Esophagus muscularis mucosa (tissue), 4 donors: ENCODE measurements around the gene PRDM15. TPM values are rescaled to one million over a fixed set of nuclear protein-coding genes. Genes with fewer than 3 reads are reported as not detected.

Experiments used
- DNase-seq: peaks from one replicate; pipeline ENCODE4 v3.0.0-alpha.2; 2017; ENCODE audit errors: extremely low spot score
- H3K27ac ChIP-seq, 4 donors: fragments of 200-600 bp; sonication (generic); replicated peaks in 1 of 4; 1 replicate in 3 of 4; 2 replicates in 1 of 4; pipeline ENCODE4 v1.5.1; 2016 to 2019; ENCODE audit warnings: mild to moderate bottlenecking in 1 of 4
- H3K27me3 ChIP-seq, 4 donors: fragments of 200-600 bp; sonication (generic); one replicate each; pipeline versions ENCODE4 v1.5.1 to v1.6.0; 2016 to 2019
- H3K36me3 ChIP-seq, 4 donors: fragments of 200-600 bp; sonication (generic); one replicate each; pipeline ENCODE4 v1.5.1; 2016 to 2019
- H3K4me1 ChIP-seq, 4 donors: fragments of 200-600 bp; sonication (generic); one replicate each; pipeline ENCODE4 v1.5.1; 2016 to 2019
- H3K4me3 ChIP-seq, 4 donors: fragments of 200-600 bp; sonication (generic); 1 replicate in 2 of 4; 2 replicates in 2 of 4; pipeline ENCODE4 v1.5.1; 2016 to 2019; ENCODE audit warnings: mild to moderate bottlenecking in 4 of 4, moderate library complexity in 1 of 4
- H3K9me3 ChIP-seq, 4 donors: fragments of 200-600 bp; sonication (generic); 1 replicate in 3 of 4; 2 replicates in 1 of 4; pipeline ENCODE4 v1.5.1; 2016 to 2019
- CTCF ChIP-seq, 3 experiments: fragments of 200-600 bp in 2 of 3; fragments of 450-650 bp in 1 of 3; sonication (generic) in 2 of 3; IDR thresholded peaks; one replicate each; pipeline ENCODE4 v1.5.1; 2017 to 2019; ENCODE audit warnings: antibody characterized with exemption in 3 of 3, mild to moderate bottlenecking in 2 of 3, moderate library complexity in 1 of 3
- EP300 ChIP-seq: sonication (generic); formaldehyde crosslinking; IDR thresholded peaks from one replicate; pipeline ENCODE4 v1.6.1; 2017; ENCODE audit warnings: antibody characterized with exemption
- POLR2A ChIP-seq: fragments of 450-650 bp; IDR thresholded peaks from one replicate; pipeline ENCODE4 v1.6.1; 2017; ENCODE audit warnings: antibody characterized with exemption, moderate library complexity, mild to moderate bottlenecking, low read depth
- POLR2AphosphoS5 ChIP-seq, 2 donors: sonication (generic); formaldehyde crosslinking; IDR thresholded peaks; one replicate each; pipeline ENCODE4 v1.6.1; 2017; ENCODE audit warnings: antibody characterized with exemption in 2 of 2
- WGBS: methylation state at CpG from one replicate; pipeline ENCODE4 v1.1.5; 2018; 5-methylcytosine and 5-hydroxymethylcytosine counted together
- intact Hi-C: fragments of 100-400 bp; cut with DNase I; formaldehyde crosslinking; loops from one replicate; pipeline ENCODE4 v1.15.1; 2023
- total RNA-seq, 4 donors: library from RNA; depleted of rRNA; stranded (reverse); fragments of >200 nt; gene quantifications; one replicate each; pipeline versions ENCODE4 v1.1.0 to v1.2.1, GENCODE V29; 2016

The PRDM15 gene
- total RNA-seq, 4 donors from 2014 or later: 5.0 to 6.3 (median 5.4) TPM

GRCh38 chr21:41769521-41769920 lies 109.6 kb downstream of the PRDM15 start:
- 76% methylated on average over 6 of the region's 7 CpGs for WGBS
- peaks cover 25 to 32% (median 30%) of the 10 kb centered on the region in 4 donors for H3K4me1 ChIP-seq
- peaks cover 14 to 98% (median 59%) of the 10 kb centered on the region in 4 donors for H3K27me3 ChIP-seq
- H3K4me3 ChIP-seq: no peak overlapping the region
- no peaks in the 10 kb centered on the region for H3K9me3 ChIP-seq
- no peak for TF ChIP-seq POLR2A
- TF ChIP-seq CTCF (IDR thresholded peaks at IDR 0.05): no peak
- TF ChIP-seq EP300: no peak
- no peak for TF ChIP-seq POLR2AphosphoS5 (IDR thresholded peaks at IDR 0.05)
- no peak for DNase-seq
- no peaks in the 10 kb centered on the region for H3K36me3 ChIP-seq
- H3K27ac ChIP-seq: no peak overlapping the region
- intact Hi-C loops: no loop called here

- Histone ChIP-seq H3K36me3 (no peaks in the 10 kb centered on the region), H3K27me3 (peaks cover 14 to 99% (median 60%) of the 10 kb centered on the region in 4 donors), H3K4me3 (peak overlapping the region; percentile 10 to 43 (median 34)), H3K27ac (no peak overlapping the region), H3K4me1 (peaks cover 25 to 32% (median 30%) of the 10 kb centered on the region in 4 donors), H3K9me3 (no peaks in the 10 kb centered on the region)
- WGBS: 32% methylated on average over 7 of the region's 10 CpGs
- intact Hi-C loops: no loop called here
- TF ChIP-seq POLR2A (no peak), EP300 (no peak), CTCF (IDR thresholded peaks at IDR 0.05) (no peak), POLR2AphosphoS5 (IDR thresholded peaks at IDR 0.05) (no peak)
- no peak for DNase-seq
Measured at GRCh38 chr21:41769111-41769510, 110.0 kb downstream of the PRDM15 start.

GRCh38 chr21:41768437-41769042 lies 110.6 kb downstream of the PRDM15 start:
- H3K4me1 ChIP-seq: peaks cover 25 to 32% (median 30%) of the 10 kb centered on the region in 4 donors
- H3K4me3 ChIP-seq: peak overlapping the region; percentile 10 to 43 (median 34)
- intact Hi-C loops: no loop called here
- no peak overlapping the region for H3K27ac ChIP-seq
- TF ChIP-seq CTCF (IDR thresholded peaks at IDR 0.05): no peak
- TF ChIP-seq POLR2A: no peak
- no peak for TF ChIP-seq POLR2AphosphoS5 (IDR thresholded peaks at IDR 0.05)
- TF ChIP-seq EP300: no peak
- peaks cover 14 to 99% (median 63%) of the 10 kb centered on the region in 4 donors for H3K27me3 ChIP-seq
- DNase-seq: no peak
- no peaks in the 10 kb centered on the region for H3K36me3 ChIP-seq
- 4% methylated on average over 17 of the region's 17 CpGs for WGBS
- no peaks in the 10 kb centered on the region for H3K9me3 ChIP-seq

DNA sequence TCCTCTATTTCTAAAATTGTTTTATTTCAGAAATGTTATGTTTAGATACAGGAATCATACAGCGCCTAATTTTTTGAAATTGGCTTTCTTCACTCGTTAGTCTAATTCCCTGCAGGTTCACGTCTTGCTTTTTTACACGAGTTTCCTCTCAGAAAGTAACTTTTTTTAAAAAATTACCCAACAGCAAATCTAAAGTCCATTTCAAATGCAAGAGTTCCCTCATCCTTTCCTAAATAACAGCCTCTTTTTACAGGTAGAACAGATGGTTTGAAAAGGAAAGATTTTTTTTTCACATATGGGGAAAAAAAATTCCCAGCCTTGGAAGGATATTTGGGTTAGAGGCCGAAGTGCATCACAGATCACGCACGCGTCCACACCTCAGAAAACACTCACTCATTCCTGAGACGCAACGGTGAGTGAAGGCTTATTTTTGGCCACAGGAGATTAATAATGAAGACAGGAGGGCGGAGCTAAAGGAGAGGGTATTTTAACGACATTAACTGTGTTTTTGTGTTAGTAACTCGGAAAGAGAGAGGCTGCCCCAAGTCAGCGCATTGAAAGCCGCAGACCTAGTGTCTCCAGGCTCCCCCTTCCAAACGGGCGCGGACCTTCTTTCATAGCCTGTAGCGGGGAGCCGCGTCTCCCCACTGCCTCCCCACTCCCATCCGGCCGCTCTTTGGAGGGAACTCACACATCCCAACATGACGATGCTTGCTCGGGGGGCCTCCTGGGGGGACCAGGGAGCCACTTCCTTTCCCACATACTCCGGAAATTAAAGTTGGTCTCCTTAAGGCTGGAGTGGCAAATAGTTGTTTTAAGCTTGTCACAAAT lies 111.3 kb downstream of the PRDM15 start:
- Histone ChIP-seq H3K36me3 (no peaks in the 10 kb centered on the region), H3K27me3 (peaks cover 14 to 99% (median 66%) of the 10 kb centered on the region in 4 donors), H3K27ac (no peak overlapping the region), H3K4me1 (peaks cover 25 to 34% (median 30%) of the 10 kb centered on the region in 4 donors), H3K4me3 (peak overlapping the region in 3 of 4 donors; percentile 10 to 43 (median 27)), H3K9me3 (no peaks in the 10 kb centered on the region)
- intact Hi-C loops: no loop called here
- WGBS: 6% methylated on average over 26 of the region's 26 CpGs
- TF ChIP-seq POLR2AphosphoS5 (IDR thresholded peaks at IDR 0.05) (no peak), EP300 (no peak), POLR2A (no peak), CTCF (IDR thresholded peaks at IDR 0.05) (no peak)
- no peak for DNase-seq
